ENCODE results near the gene KL.
A peak's percentile ranks its signal among the peaks of the same experiment; 100 is the strongest.

KL gene

DNA sequence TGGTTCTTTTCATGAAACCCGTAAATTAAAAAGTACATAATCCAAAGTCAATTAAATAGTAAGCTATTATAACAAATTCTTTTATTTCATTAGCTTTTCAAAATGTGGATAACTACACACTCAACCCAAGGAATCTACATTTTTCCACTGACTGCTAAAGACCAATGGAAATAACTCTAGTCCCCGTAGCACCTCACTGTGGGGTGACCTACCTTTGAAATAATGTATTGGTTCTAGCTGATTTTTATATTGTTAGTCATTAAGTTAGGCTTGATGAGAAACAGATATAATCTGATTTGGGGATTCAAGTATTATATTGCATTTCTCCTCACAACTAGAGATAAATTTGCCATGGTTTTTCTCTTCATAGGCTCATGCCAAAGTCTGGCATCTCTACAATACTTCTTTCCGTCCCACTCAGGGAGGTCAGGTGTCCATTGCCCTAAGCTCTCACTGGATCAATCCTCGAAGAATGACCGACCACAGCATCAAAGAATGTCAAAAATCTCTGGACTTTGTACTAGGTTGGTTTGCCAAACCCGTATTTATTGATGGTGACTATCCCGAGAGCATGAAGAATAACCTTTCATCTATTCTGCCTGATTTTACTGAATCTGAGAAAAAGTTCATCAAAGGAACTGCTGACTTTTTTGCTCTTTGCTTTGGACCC lies 37.3 kb downstream of the KL start:
- Histone ChIP-seq H3K4me1 (ENCODE audit: control insufficient read depth in 2 of 2, insufficient read depth in 1 of 2, low read depth in 1 of 2, low read length in 2 of 2) (peaks cover 4 to 8% of the 10 kb centered on the region in 2 donors), H2BK12ac (ENCODE audit: low read length) (no peak overlapping the region), H3K9me3 (replicated peaks in 1 of 2; ENCODE audit: control insufficient read depth in 2 of 2, insufficient read depth in 1 of 2, low read depth in 1 of 2, low read length in 2 of 2) (no peaks in the 10 kb centered on the region), H3K79me1 (ENCODE audit: low read depth, low read length) (no peaks in the 10 kb centered on the region), H3K4me3 (ENCODE audit: low read length in 2 of 2) (no peak overlapping the region), H4K8ac (ENCODE audit: low read depth, low read length) (no peak overlapping the region), H2BK120ac (ENCODE audit: low read depth, low read length) (no peak overlapping the region), H2AK5ac (ENCODE audit: low read depth, low read length) (no peak overlapping the region), H3K4me2 (ENCODE audit: insufficient read depth, low read length, poor library complexity, severe bottlenecking) (no peak overlapping the region), H3K27ac (replicated peaks; ENCODE audit: low read length) (no peak overlapping the region), H2BK15ac (ENCODE audit: low read length) (no peak overlapping the region), H3K23ac (ENCODE audit: low read depth, low read length, poor library complexity) (no peak overlapping the region), H2BK5ac (ENCODE audit: low read length) (no peak overlapping the region), H2AFZ (ENCODE audit: low read length) (no peak overlapping the region), H3K9ac (ENCODE audit: low read depth, low read length, poor library complexity) (no peak overlapping the region), H4K91ac (ENCODE audit: low read depth, low read length, poor library complexity) (no peak overlapping the region), H3K36me3 (replicated peaks in 1 of 2; ENCODE audit: control insufficient read depth in 2 of 2, insufficient read depth in 2 of 2, low read length in 2 of 2) (no peaks in the 10 kb centered on the region), H3K27me3 (ENCODE audit: control insufficient read depth in 3 of 3, insufficient read depth in 3 of 3, low read depth in 1 of 3, low read length in 3 of 3) (peaks cover 0 to 3% (median 0%) of the 10 kb centered on the region in 3 experiments), H3K4ac (ENCODE audit: low read length) (no peak overlapping the region), H3K14ac (ENCODE audit: low read length) (no peak overlapping the region), H3K18ac (ENCODE audit: low read length) (no peak overlapping the region)
- WGBS, 2 donors (ENCODE audit: extremely low coverage in 2 of 2, insufficient read length in 2 of 2, insufficient replicate concordance in 1 of 2): no CpG with 5 or more reads among the region's 7 CpGs
- no peak for DNase-seq (ENCODE audit: low spot score)

DNA sequence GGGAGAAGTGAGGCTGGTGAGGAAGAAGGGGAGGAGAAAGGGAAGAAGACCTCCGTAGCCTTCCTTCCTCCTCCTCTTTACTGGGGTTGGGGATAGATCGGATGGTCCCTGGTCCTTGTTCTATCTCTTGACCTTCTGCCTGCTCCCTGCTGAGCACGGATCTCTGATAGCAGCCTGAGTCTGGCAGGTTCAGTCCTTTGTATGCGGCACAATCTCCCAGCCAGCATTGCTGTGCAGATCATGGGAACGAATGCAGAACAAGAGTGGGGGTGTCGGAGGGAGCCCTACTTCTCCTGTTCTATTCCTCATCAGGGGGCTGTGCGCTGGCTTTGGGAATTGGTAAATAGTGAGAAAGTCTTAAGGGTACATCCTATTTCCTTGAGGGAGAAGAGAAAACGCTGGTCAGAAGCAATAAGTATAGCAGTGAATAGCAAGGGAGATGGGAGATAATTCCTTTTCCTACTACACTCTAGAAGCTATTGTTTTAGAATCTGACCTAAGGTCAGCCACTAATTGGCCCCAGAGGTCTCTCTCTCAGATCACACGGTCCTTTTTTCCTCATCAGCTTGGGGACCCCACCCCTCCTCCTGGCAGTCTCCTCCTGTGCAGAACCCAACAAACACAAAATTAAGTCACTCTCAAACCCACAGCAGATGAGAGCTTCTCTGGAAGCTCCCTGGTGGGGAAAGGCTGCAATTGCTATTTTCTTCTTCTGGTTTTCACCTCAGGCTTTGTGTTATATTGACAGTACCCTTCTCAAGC lies 41.0 kb downstream of the KL start:
- Histone ChIP-seq H2AK5ac (ENCODE audit: low read depth, low read length) (no peak overlapping the region), H3K4me3 (ENCODE audit: low read length in 2 of 2) (no peak overlapping the region), H3K4me2 (ENCODE audit: insufficient read depth, low read length, poor library complexity, severe bottlenecking) (no peak overlapping the region), H3K9me3 (replicated peaks in 1 of 2; ENCODE audit: control insufficient read depth in 2 of 2, insufficient read depth in 1 of 2, low read depth in 1 of 2, low read length in 2 of 2) (no peaks in the 10 kb centered on the region), H3K23ac (ENCODE audit: low read depth, low read length, poor library complexity) (no peak overlapping the region), H2BK5ac (ENCODE audit: low read length) (no peak overlapping the region), H3K36me3 (replicated peaks in 1 of 2; ENCODE audit: control insufficient read depth in 2 of 2, insufficient read depth in 2 of 2, low read length in 2 of 2) (no peaks in the 10 kb centered on the region), H3K27me3 (ENCODE audit: control insufficient read depth in 3 of 3, insufficient read depth in 3 of 3, low read depth in 1 of 3, low read length in 3 of 3) (peaks cover 0 to under 1% (median 0%) of the 10 kb centered on the region in 3 experiments), H3K27ac (replicated peaks; ENCODE audit: low read length) (peak overlapping the region; percentile 89), H4K91ac (ENCODE audit: low read depth, low read length, poor library complexity) (no peak overlapping the region), H3K9ac (ENCODE audit: low read depth, low read length, poor library complexity) (no peak overlapping the region), H3K14ac (ENCODE audit: low read length) (peak overlapping the region; percentile 41), H3K79me1 (ENCODE audit: low read depth, low read length) (no peaks in the 10 kb centered on the region), H2BK12ac (ENCODE audit: low read length) (no peak overlapping the region), H3K4ac (ENCODE audit: low read length) (no peak overlapping the region), H2BK120ac (ENCODE audit: low read depth, low read length) (no peak overlapping the region), H2BK15ac (ENCODE audit: low read length) (peak overlapping the region; percentile 45), H2AFZ (ENCODE audit: low read length) (peak overlapping the region; percentile 77), H4K8ac (ENCODE audit: low read depth, low read length) (no peak overlapping the region), H3K18ac (ENCODE audit: low read length) (peak overlapping the region; percentile 84), H3K4me1 (ENCODE audit: control insufficient read depth in 2 of 2, insufficient read depth in 1 of 2, low read depth in 1 of 2, low read length in 2 of 2) (peaks cover 4 to 6% of the 10 kb centered on the region in 2 donors)
- peak; percentile 54 for DNase-seq (ENCODE audit: low spot score)
- WGBS, 2 donors (ENCODE audit: extremely low coverage in 2 of 2, insufficient read length in 2 of 2, insufficient replicate concordance in 1 of 2): no CpG with 5 or more reads among the region's 9 CpGs

DNA sequence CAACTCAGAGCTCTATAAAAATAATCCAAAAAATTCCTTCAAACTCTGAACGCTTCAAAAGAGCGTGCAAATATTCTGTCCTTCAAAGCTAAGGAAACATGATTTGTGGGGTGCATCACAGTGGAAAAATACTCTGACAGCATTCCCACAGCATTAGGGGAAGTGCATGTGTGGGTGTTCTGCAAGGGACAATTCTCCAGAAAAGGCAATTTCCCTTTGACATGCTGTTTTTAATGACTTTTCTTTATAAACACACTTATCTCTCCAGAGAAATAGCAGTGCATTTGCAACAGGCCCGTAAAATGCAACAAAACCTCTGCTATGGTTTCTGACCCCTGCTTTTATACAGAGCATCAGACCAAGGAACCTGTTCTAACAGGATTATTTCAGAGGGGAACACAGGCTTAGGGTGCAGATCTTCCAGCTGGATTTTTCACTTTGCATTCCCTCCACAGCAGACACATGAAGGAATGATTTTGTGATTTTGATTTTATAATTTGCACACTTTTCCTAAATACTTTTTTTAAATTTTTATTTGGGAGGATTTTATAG lies 42.6 kb downstream of the KL start:
- no peaks in the 10 kb centered on the region for H3K27me3 ChIP-seq (ENCODE audit: control insufficient read depth in 3 of 3, insufficient read depth in 3 of 3, low read depth in 1 of 3, low read length in 3 of 3)
- H2BK15ac ChIP-seq (ENCODE audit: low read length): no peak overlapping the region
- H3K18ac ChIP-seq (ENCODE audit: low read length): no peak overlapping the region
- H4K8ac ChIP-seq (ENCODE audit: low read depth, low read length): no peak overlapping the region
- H2AK5ac ChIP-seq (ENCODE audit: low read depth, low read length): no peak overlapping the region
- no peak overlapping the region for H2BK12ac ChIP-seq (ENCODE audit: low read length)
- H2BK120ac ChIP-seq (ENCODE audit: low read depth, low read length): no peak overlapping the region
- H3K4me3 ChIP-seq (ENCODE audit: low read length in 2 of 2): no peak overlapping the region
- no peak overlapping the region for H3K4ac ChIP-seq (ENCODE audit: low read length)
- no peaks in the 10 kb centered on the region for H3K9me3 ChIP-seq (replicated peaks in 1 of 2; ENCODE audit: control insufficient read depth in 2 of 2, insufficient read depth in 1 of 2, low read depth in 1 of 2, low read length in 2 of 2)
- peak overlapping the region; percentile 72 for H2AFZ ChIP-seq (ENCODE audit: low read length)
- WGBS, 2 donors (ENCODE audit: extremely low coverage in 2 of 2, insufficient read length in 2 of 2, insufficient replicate concordance in 1 of 2): no CpG with 5 or more reads among the region's 3 CpGs
- H3K27ac ChIP-seq (replicated peaks; ENCODE audit: low read length): no peak overlapping the region
- H4K91ac ChIP-seq (ENCODE audit: low read depth, low read length, poor library complexity): no peak overlapping the region
- no peaks in the 10 kb centered on the region for H3K79me1 ChIP-seq (ENCODE audit: low read depth, low read length)
- no peak overlapping the region for H2BK5ac ChIP-seq (ENCODE audit: low read length)
- H3K14ac ChIP-seq (ENCODE audit: low read length): no peak overlapping the region
- no peak overlapping the region for H3K4me2 ChIP-seq (ENCODE audit: insufficient read depth, low read length, poor library complexity, severe bottlenecking)
- no peak overlapping the region for H3K9ac ChIP-seq (ENCODE audit: low read depth, low read length, poor library complexity)
- H3K23ac ChIP-seq (ENCODE audit: low read depth, low read length, poor library complexity): no peak overlapping the region
- DNase-seq (ENCODE audit: low spot score): no peak
- no peaks in the 10 kb centered on the region for H3K36me3 ChIP-seq (replicated peaks in 1 of 2; ENCODE audit: control insufficient read depth in 2 of 2, insufficient read depth in 2 of 2, low read length in 2 of 2)
- H3K4me1 ChIP-seq (ENCODE audit: control insufficient read depth in 2 of 2, insufficient read depth in 1 of 2, low read depth in 1 of 2, low read length in 2 of 2): peaks cover 6 to 9% of the 10 kb centered on the region in 2 donors

DNA sequence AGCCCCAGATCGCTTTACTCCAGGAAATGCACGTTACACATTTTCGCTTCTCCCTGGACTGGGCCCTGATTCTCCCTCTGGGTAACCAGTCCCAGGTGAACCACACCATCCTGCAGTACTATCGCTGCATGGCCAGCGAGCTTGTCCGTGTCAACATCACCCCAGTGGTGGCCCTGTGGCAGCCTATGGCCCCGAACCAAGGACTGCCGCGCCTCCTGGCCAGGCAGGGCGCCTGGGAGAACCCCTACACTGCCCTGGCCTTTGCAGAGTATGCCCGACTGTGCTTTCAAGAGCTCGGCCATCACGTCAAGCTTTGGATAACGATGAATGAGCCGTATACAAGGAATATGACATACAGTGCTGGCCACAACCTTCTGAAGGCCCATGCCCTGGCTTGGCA lies 44.6 kb downstream of the KL start:
- Histone ChIP-seq H2AK5ac (ENCODE audit: low read depth, low read length) (peak overlapping the region; percentile 56), H4K91ac (ENCODE audit: low read depth, low read length, poor library complexity) (no peak overlapping the region), H3K18ac (ENCODE audit: low read length) (peak overlapping the region; percentile 39), H3K27ac (replicated peaks; ENCODE audit: low read length) (no peak overlapping the region), H2BK12ac (ENCODE audit: low read length) (no peak overlapping the region), H2BK120ac (ENCODE audit: low read depth, low read length) (no peak overlapping the region), H3K14ac (ENCODE audit: low read length) (no peak overlapping the region), H3K79me1 (ENCODE audit: low read depth, low read length) (no peaks in the 10 kb centered on the region), H3K4me3 (ENCODE audit: low read length in 2 of 2) (no peak overlapping the region), H3K4me1 (ENCODE audit: control insufficient read depth in 2 of 2, insufficient read depth in 1 of 2, low read depth in 1 of 2, low read length in 2 of 2) (peaks cover 6 to 9% of the 10 kb centered on the region in 2 donors), H3K36me3 (replicated peaks in 1 of 2; ENCODE audit: control insufficient read depth in 2 of 2, insufficient read depth in 2 of 2, low read length in 2 of 2) (no peaks in the 10 kb centered on the region), H3K9ac (ENCODE audit: low read depth, low read length, poor library complexity) (no peak overlapping the region), H2BK15ac (ENCODE audit: low read length) (no peak overlapping the region), H3K4me2 (ENCODE audit: insufficient read depth, low read length, poor library complexity, severe bottlenecking) (no peak overlapping the region), H3K23ac (ENCODE audit: low read depth, low read length, poor library complexity) (no peak overlapping the region), H3K9me3 (replicated peaks in 1 of 2; ENCODE audit: control insufficient read depth in 2 of 2, insufficient read depth in 1 of 2, low read depth in 1 of 2, low read length in 2 of 2) (no peaks in the 10 kb centered on the region), H3K4ac (ENCODE audit: low read length) (peak overlapping the region; percentile 6), H2AFZ (ENCODE audit: low read length) (no peak overlapping the region), H2BK5ac (ENCODE audit: low read length) (no peak overlapping the region), H3K27me3 (ENCODE audit: control insufficient read depth in 3 of 3, insufficient read depth in 3 of 3, low read depth in 1 of 3, low read length in 3 of 3) (no peaks in the 10 kb centered on the region), H4K8ac (ENCODE audit: low read depth, low read length) (no peak overlapping the region)
- no peak for DNase-seq (ENCODE audit: low spot score)
- no CpG with 5 or more reads among the region's 15 CpGs for WGBS, 2 donors (ENCODE audit: extremely low coverage in 2 of 2, insufficient read length in 2 of 2, insufficient replicate concordance in 1 of 2)
